ENCODE measurements around the gene C17orf113. TPM values are rescaled to one million over a fixed set of nuclear protein-coding genes. Genes with fewer than 3 reads are reported as not detected.

Gene C17orf113
- total and polyA plus RNA-seq, 5 donors from 2014 or later: 0.09 to 0.46 (median 0.33) TPM

DNA sequence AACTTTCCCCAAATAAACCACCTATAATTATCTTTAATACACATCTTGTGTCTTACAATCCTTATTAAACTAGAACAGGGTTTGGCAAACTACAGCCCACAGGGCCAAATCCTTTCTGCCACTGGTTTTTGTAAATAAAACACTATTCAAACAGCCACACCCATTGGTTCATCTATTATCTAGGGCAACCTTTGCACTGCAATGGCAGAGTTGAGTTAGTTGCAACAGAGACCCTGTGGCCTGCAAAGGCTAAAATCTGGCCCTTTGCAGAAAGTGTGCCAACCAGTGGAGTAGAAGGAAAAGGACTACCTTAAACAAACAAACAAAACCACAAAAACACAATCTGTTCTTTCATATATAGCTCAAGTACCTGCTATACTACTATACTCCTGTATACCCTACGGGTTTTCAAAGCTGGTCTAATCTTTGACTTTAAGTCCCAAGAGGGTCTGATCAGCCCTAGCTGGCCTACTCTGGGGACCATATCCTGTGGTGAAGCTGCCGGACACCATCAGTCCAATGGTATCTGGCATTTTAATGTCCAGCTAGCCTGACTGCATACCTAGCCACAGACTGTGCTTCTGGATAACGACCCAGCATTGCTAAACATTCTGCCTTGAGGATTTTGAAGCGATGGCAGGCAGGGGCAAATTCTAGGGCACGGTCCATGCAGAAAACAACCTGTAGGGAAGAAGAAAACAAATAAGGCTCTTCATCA is 60.5 kb downstream of the C17orf113 start:
- H3K27ac Mint-ChIP-seq: peak overlapping the region in 1 of 3 donors; percentile 26
- H3K9me3 ChIP-seq (ENCODE audit: control insufficient read depth in 2 of 2, low read length in 2 of 2): no peaks in the 10 kb centered on the region
- H3K4me1 ChIP-seq (ENCODE audit: control insufficient read depth, insufficient read depth, low read length, poor library complexity, severe bottlenecking): no peaks in the 10 kb centered on the region
- peaks cover 84% of the 10 kb centered on the region for H3K36me3 ChIP-seq (ENCODE audit: control insufficient read depth, insufficient read depth, low read length)
- ATAC-seq (ENCODE audit: low read depth in 2 of 2) (no peak), DNase-seq (no peak)
- no peaks in the 10 kb centered on the region for H3K9me3 Mint-ChIP-seq
- H3K4me3 ChIP-seq (ENCODE audit: low read depth, low read length): no peak overlapping the region
- no peaks in the 10 kb centered on the region for H3K27me3 ChIP-seq (ENCODE audit: control insufficient read depth, insufficient read depth, low read length)
- H3K4me3 Mint-ChIP-seq: no peak overlapping the region
- H3K27ac ChIP-seq (ENCODE audit: insufficient read depth, low read length, poor library complexity, severe bottlenecking): no peak overlapping the region
- H3K36me3 Mint-ChIP-seq: peaks cover 56% of the 10 kb centered on the region
- H3K4me1 Mint-ChIP-seq: no peaks in the 10 kb centered on the region
- H3K27me3 Mint-ChIP-seq: no peaks in the 10 kb centered on the region

DNA sequence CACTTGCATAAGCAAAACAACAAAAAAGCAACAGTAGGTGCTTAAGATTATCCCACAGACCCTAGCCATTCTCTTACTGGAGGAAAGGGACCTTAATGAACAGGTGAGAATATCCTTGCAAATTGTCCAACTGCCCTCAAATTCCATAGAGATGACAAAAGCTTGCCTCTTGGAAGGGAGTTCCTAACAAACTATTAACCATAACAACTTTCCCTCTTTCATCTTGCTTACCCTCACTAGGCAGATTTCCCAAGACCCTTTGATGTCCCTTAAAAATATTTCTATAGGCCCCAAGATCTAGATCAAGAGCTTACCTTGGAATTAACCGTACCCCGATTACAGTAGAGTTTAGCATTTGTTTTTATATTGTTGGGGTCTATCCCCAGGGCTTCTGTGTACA is 62.0 kb downstream of the C17orf113 start:
- peaks cover 87% of the 10 kb centered on the region for H3K36me3 ChIP-seq (ENCODE audit: control insufficient read depth, insufficient read depth, low read length)
- H3K4me3 ChIP-seq (ENCODE audit: low read depth, low read length): no peak overlapping the region
- no peaks in the 10 kb centered on the region for H3K9me3 ChIP-seq (ENCODE audit: control insufficient read depth in 2 of 2, low read length in 2 of 2)
- DNase-seq (no peak), ATAC-seq (ENCODE audit: low read depth in 2 of 2) (no peak)
- Mint-ChIP-seq H3K9me3 (no peaks in the 10 kb centered on the region), H3K4me1 (no peaks in the 10 kb centered on the region), H3K4me3 (no peak overlapping the region), H3K27me3 (no peaks in the 10 kb centered on the region), H3K36me3 (peaks cover 59% of the 10 kb centered on the region), H3K27ac (no peak overlapping the region)
- no peaks in the 10 kb centered on the region for H3K4me1 ChIP-seq (ENCODE audit: control insufficient read depth, insufficient read depth, low read length, poor library complexity, severe bottlenecking)
- no peak overlapping the region for H3K27ac ChIP-seq (ENCODE audit: insufficient read depth, low read length, poor library complexity, severe bottlenecking)
- no peaks in the 10 kb centered on the region for H3K27me3 ChIP-seq (ENCODE audit: control insufficient read depth, insufficient read depth, low read length)

Other genes with a start within 250 kb of the C17orf113 start
- 1.7 TPM for gene P3H4, start 238.7 kb downstream of the C17orf113 start, total RNA-seq
- gene P3H4, start 238.7 kb downstream of the C17orf113 start, polyA plus RNA-seq: 1 to 10 TPM in 3 of 4 donors, under 1 TPM in 1; 0.59 to 2.9 (median 2.5) TPM
- gene FKBP10, start 237.6 kb downstream of the C17orf113 start, total RNA-seq: not detected
- under 1 TPM in 1 of 4 donors, not detected in 3; 0.25 TPM for gene FKBP10, start 237.6 kb downstream of the C17orf113 start, polyA plus RNA-seq
- gene NT5C3B, start 214.4 kb downstream of the C17orf113 start, total RNA-seq: 17.9 TPM
- 10 to 100 TPM; 15.5 to 37.7 (median 18.1) TPM for gene NT5C3B, start 214.4 kb downstream of the C17orf113 start, polyA plus RNA-seq
- gene KLHL10, start 212.8 kb downstream of the C17orf113 start, total RNA-seq: not detected
- gene KLHL10, start 212.8 kb downstream of the C17orf113 start, polyA plus RNA-seq: under 1 TPM in 3 of 4 donors, not detected in 1; 0.19 to 0.25 (median 0.21) TPM
- gene KLHL11, start 185.2 kb downstream of the C17orf113 start, total RNA-seq: 21.7 TPM
- 10 to 100 TPM in 1 of 4 donors, 1 to 10 TPM in 3; 5.4 to 11.5 (median 6.7) TPM for gene KLHL11, start 185.2 kb downstream of the C17orf113 start, polyA plus RNA-seq
- gene ACLY, start 131.7 kb downstream of the C17orf113 start, total RNA-seq: 76.3 TPM
- 10 to 100 TPM; 50.3 to 56.8 (median 55.6) TPM for gene ACLY, start 131.7 kb downstream of the C17orf113 start, polyA plus RNA-seq
- gene ODAD4, start 120.0 kb downstream of the C17orf113 start, total RNA-seq: not detected
- under 1 TPM in 3 of 4 donors, not detected in 1; 0.14 to 0.28 (median 0.15) TPM for gene ODAD4, start 120.0 kb downstream of the C17orf113 start, polyA plus RNA-seq
- gene CNP, start 83.8 kb downstream of the C17orf113 start, total RNA-seq: 27.7 TPM
- gene CNP, start 83.8 kb downstream of the C17orf113 start, polyA plus RNA-seq: 10 to 100 TPM; 26.9 to 44.3 (median 34.1) TPM
- gene DNAJC7, start 33.2 kb downstream of the C17orf113 start, total RNA-seq: 149 TPM
- gene DNAJC7, start 33.2 kb downstream of the C17orf113 start, polyA plus RNA-seq: 10 to 100 TPM; 53.3 to 80.7 (median 67.2) TPM
- 14.6 TPM for gene NKIRAS2, start 30.5 kb downstream of the C17orf113 start, total RNA-seq
- 10 to 100 TPM; 21.8 to 25.8 (median 23.0) TPM for gene NKIRAS2, start 30.5 kb downstream of the C17orf113 start, polyA plus RNA-seq
- not detected for gene ZNF385C, start 47.9 kb upstream of the C17orf113 start, total RNA-seq
- under 1 TPM in 1 of 4 donors, not detected in 3; 0.21 TPM for gene ZNF385C, start 47.9 kb upstream of the C17orf113 start, polyA plus RNA-seq
- gene DHX58, start 62.1 kb upstream of the C17orf113 start, total RNA-seq: 24.4 TPM
- 10 to 100 TPM in 3 of 4 donors, 1 to 10 TPM in 1; 7.2 to 20.9 (median 14.5) TPM for gene DHX58, start 62.1 kb upstream of the C17orf113 start, polyA plus RNA-seq
- gene KAT2A, start 70.8 kb upstream of the C17orf113 start, total RNA-seq: 26.5 TPM
- 1 to 10 TPM; 2.5 to 5.7 (median 4.4) TPM for gene KAT2A, start 70.8 kb upstream of the C17orf113 start, polyA plus RNA-seq
- not detected for gene HSPB9, start 72.2 kb upstream of the C17orf113 start, total RNA-seq
- gene HSPB9, start 72.2 kb upstream of the C17orf113 start, polyA plus RNA-seq: under 1 TPM in 2 of 4 donors, not detected in 2; 0.08 to 0.28 TPM
- 93.7 TPM for gene RAB5C, start 104.4 kb upstream of the C17orf113 start, total RNA-seq
- gene RAB5C, start 104.4 kb upstream of the C17orf113 start, polyA plus RNA-seq: 10 to 100 TPM; 56.0 to 98.5 (median 69.9) TPM
- 0.47 TPM for gene KCNH4, start 130.5 kb upstream of the C17orf113 start, total RNA-seq
- not detected for gene KCNH4, start 130.5 kb upstream of the C17orf113 start, polyA plus RNA-seq
- not detected for gene HCRT, start 134.9 kb upstream of the C17orf113 start, total RNA-seq
- not detected for gene HCRT, start 134.9 kb upstream of the C17orf113 start, polyA plus RNA-seq
- 13.6 TPM for gene GHDC, start 143.9 kb upstream of the C17orf113 start, total RNA-seq
- 10 to 100 TPM; 11.1 to 17.8 (median 13.2) TPM for gene GHDC, start 143.9 kb upstream of the C17orf113 start, polyA plus RNA-seq
- 241 TPM for gene STAT5B, start 225.8 kb upstream of the C17orf113 start, total RNA-seq
- 100 to 1,000 TPM; 109 to 117 (median 112) TPM for gene STAT5B, start 225.8 kb upstream of the C17orf113 start, polyA plus RNA-seq
- gene STAT5A, start 237.9 kb upstream of the C17orf113 start, total RNA-seq: 177 TPM
- gene STAT5A, start 237.9 kb upstream of the C17orf113 start, polyA plus RNA-seq: 10 to 100 TPM; 71.1 to 90.9 (median 76.7) TPM

All from CD4-positive, CD25-positive, alpha-beta regulatory T cell (primary cell).